Amygdala (tissue), 56 donors: ENCODE data around the gene EVC.
"Not testable (repeated sequence)": the region's sequence is repeated elsewhere in the genome, so short reads cannot be mapped to it uniquely, and the experiment has no call there.

Experiments used
- DNase-seq, 56 donors: peaks; one replicate each; lab custom pipeline; 2025; lab: John Stamatoyannopoulos, UW

The EVC gene

DNA sequence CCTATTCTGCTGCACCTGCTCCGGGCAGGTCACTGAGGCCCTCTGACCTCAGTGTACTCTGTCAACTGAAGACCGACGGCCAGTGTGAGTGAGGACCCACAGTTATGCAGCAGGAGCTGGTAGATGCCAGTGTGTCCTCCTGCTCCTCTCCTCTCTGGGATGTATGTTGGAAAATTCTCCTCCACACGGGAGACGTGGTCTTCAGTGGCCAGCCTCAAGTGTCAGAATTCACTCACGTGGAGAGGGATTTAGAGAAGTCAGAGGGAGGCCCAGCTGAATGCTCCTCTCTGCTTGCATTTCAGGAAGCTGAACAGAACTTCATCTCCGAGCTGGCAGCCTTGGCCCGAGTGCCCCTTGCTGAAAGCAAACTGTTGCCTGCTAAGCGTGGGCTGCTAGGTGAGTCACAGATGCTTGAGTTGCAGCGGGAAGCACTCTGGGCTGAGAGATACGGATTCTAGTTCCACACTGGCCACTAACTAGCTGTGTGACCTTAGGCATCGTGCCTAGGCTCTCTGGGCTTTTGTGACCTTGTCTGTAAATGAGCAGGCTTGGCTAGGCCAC is 98.3 kb downstream of the EVC start:
- DNase-seq = peak in 7 of 56 donors; percentile 6 to 35 (median 25)

DNA sequence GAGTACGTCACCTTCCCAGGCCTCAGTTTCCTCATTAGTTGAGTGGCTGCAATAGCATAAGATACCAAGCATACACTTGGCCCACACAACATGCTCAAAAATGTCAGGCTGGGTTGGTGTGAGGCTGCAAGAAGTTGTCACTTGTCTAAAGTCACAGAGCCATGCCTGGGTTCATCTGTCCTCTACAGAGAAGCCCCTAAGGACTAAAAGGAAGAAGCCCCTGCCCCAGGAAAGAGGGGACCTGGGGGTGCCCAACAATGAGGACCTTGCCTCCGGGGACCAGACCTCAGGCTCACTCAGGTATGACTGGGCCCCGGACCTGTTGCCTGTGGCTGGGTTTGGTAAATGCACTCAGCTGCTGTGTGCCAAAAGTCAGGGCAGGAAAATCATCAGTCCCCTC is 99.2 kb downstream of the EVC start:
- DNase-seq = no peak

DNA sequence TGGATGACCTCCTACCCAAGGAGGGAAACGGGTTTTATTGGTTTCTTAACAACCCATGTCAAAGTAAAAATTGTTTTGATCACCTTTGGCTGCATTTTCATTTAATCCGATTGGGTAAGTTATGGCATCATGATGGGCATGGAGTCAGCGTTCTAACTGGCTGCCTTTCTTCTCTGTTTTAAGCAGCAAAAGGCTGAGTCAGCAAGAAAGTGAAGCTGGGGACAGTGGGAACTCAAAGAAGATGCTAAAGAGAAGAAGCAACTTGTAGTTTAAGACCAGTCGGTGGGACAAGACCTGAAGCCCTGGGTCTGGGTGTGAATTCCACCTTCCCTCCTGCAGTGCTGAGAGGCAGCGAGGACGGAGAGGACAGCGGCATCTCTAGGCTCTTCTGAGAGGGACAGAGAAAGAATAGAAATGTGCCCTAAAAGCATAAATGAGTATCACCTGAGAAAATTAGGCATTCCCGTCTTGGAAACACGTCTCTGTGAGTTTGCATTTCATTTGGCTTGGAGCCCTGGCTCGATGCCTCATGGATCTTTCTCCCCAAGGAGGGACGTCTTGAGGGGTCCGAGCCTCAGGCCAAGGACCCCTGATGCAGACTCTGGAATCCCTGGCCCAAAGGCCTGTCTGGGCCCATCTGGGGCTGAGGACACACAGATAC is 99.9 kb downstream of the EVC start:
- DNase-seq = no peak

DNA sequence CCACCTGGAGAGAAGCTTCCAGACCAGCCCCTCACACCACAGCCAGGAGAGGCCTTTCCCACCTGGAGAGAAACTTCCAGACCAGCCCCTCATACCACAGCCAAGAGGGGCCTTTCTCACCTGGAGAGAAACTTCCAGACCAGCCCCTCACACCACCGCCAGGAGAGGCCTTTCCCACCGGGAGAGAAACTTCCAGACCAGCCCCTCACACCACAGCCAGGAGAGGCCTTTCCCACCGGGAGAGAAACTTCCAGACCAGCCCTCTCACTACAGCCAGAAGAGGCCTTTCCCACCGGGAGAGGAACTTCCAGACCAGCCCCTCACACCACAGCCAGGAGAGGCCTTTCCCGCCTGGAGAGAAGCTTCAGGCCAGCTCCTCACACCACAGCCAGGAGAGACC is 101.1 kb downstream of the EVC start:
- not testable (repeated sequence) for DNase-seq

DNA sequence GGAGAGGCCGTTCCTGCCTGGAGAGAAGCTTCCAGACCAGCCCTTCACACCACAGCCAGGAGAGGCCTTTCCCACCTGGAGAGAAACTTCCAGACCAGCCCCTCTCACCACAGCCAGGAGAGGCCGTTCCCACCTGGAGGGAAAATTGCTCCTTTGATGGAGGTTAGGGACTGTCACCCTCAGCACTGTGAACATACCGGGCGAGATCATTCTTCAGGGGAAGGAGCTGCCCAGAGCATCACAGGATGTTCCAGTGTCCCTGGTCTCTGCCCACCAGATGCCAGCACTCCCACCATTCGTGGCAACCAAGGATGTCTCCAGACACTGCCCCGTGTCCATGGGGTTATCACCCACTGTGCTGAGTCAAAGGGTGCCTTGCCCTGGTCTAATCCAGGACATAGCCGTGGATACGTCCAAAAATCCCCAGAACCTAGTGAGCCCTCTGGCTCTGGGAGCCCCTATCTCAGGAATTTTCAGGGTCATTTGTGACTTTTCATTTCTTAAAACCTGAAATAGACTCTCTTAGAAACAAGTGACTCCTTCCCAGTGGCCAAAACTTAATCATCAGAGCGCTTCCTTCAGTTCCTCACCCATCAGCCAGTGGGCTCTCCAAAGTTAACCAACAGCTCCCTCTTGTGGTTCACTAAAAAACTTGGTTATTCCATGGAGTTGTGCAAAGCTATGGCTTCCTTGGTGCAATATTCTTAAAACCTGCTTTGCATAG is 101.7 kb downstream of the EVC start:
- DNase-seq = peak in 11 of 56 donors; percentile 7 to 43 (median 17)

DNA sequence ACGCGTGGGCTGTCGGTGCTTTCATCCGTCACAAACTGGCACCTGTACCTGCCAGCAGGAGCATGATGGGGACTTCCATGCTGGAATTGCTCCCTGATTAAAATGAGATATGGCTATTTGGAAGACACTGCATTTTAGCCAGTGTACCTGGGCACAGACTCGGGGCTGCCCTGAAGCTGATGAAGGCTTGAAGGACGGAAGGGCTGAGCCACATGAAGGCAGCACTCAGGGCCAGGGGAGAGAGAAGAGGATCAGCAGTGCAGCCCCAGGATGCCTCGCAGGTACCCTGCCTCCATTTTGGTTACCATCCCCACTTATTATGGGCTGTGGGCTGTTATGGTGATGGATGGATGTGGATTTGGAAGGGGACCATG is 102.9 kb downstream of the EVC start:
- no peak for DNase-seq

DNA sequence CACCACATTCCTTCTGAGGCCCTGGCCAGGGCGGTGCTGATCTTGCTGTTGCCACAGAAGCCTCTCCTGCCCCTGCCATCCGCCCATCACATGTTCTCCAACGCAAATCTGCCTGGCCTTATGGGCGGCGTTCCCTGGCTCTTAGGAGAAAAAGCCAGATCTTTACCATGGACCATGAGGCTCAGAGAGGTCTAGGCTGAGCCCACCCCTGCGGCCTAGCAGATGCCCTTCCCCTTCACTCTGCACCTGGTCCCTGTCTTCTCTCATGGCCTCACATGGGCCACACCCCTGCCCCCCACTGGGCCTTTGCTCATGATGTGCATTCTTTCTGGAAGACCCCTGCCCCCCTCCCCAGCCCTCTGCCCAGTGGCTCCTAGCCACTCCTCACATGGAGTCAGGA is 103.4 kb downstream of the EVC start:
- DNase-seq = no peak

DNA sequence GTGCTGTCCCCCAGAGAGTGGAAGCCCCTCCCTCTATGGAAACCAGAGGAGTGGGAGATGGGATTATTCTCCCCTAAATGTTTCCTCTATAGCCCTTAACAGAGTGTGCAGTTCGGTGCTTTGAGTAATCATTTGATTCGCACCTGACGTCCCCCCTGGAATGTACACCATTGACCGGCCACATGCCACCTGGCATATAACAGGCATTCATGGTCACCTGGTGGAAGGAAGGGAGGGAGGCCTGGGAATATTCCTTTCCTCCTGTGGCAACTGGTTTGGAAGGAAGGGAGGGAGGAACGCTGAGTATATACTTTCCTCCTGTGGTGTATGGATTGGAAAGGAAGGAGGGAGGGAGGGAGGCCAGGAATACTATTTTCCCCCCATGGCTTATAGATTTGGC is 104.6 kb downstream of the EVC start:
- DNase-seq = no peak

DNA sequence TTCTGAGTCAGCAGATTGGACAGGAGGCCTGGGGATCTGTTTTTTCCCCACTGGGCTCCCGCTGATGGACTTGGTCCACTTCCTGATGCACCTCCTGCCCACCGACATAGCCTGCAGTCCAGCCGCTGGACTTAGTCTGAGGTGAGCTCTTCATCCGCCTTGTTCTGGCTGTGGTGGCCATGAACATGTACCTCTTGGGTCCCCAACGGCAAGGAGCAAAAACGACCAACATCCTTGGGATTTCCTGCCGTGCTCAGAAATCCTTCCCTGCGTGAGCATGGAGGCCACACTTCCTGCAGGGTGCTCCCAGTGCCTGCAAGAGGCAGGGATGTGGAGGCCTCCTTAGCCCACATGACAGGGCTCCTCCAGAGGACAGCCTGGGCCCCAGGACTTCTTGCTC is 105.1 kb downstream of the EVC start:
- no peak for DNase-seq

DNA sequence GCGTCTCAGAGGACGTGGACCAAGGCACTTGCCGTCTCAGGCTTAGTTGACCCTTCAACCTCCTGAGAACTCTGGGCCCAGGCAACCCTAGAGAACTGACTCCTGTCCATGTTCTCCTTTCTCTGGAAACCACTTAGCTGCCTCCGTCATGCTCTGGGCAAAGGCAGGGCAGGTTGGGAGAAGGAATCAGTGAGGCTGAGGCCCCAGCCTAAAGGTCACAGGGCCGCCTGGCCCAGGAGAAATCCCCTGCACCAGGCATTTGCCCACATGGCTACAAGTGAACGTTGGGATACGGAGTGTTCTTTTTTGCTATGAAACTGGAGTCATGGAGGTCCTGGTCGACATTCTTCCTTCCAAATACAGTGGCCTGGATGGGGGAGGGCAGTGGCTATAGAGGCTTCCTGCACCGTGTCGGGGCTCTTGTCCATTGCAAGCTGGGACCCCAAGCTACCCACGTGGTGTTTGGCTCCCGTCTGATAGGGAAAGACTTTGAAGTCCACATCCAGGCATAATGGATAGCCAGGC is 105.9 kb downstream of the EVC start:
- DNase-seq = no peak

DNA sequence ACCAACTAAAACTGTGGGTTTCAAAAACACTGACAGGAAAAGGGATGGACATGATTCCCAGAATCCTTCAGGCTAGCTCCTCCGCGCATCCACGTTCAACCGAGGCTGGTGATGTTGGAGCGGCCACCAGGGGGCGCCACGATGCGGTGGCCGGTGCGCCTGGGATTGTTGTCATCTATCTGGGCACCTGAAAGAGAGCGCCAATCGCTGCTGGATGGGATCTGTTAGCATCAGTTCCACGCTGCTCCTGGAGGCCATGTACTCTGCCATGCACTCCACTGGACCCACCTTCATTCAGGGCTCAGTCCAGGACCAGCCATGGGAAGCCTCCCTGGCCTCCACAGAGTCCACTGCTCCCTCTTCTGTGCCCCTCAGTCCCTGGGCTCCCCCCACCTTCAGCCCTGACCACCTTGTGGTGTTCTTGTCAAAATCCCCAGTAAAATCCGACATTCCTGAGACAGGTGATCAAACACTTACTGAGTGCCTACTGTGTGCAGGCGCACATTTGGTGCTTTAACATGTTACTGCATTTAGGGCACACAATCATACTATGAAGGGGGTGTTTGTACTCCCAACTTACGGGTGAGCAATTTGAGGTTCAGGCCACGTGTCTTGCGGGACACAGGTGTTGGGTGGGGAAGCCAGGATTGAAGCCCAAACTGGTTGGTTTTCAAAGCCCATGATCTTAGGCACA is 110.8 kb downstream of the EVC start:
- DNase-seq = peak in 7 of 56 donors; percentile 5 to 42 (median 17)

DNA sequence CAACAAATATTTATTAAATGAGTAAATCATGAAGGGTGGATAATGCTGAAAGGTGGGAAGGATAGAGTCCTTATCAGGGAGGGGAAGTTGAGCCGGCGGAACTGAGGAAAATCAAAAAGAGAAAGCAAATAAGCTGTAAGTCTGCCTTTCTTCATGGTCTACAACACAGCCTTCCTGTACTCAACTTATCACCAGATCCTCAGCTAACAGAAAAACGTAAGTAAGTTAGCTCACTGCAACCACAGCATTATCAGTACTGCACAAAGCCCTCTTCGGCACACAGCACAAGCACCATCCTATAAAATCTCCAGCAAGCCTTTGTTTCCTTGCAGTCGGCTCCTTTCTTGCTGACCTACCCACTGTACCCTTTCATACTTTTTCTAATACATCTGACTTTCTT is 111.6 kb downstream of the EVC start:
- no peak for DNase-seq

DNA sequence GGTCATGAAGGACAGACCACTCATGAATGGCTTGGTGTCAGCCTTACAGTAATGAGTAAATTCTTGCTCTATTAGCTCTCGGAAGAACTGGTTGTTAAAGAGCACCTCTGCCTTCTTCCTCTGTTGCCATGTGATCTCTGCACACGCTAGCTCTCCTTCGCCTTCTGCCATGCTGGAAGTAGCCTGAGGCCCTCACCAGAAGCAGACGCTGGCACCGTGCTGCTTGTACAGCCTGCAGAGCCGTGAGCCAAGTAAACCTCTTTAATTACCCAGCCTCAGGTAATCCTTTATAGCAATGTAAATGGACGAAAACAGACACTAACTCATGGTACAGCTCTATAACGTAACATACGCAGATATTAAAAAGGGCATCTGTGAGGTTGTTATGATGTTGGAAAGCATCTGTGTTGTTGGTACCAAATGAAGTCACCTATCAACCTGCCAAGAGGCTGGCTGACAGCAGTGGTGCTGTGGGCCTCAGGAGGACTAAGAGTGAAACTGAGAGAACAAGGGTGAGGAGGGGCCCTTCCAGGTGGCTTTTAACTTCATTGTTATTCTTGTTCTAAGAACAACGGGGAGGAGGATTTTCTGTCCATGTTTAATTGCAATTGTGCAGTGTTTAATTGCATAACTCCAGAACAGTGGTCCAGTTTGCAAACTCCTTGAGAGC is 112.7 kb downstream of the EVC start:
- no peak for DNase-seq

DNA sequence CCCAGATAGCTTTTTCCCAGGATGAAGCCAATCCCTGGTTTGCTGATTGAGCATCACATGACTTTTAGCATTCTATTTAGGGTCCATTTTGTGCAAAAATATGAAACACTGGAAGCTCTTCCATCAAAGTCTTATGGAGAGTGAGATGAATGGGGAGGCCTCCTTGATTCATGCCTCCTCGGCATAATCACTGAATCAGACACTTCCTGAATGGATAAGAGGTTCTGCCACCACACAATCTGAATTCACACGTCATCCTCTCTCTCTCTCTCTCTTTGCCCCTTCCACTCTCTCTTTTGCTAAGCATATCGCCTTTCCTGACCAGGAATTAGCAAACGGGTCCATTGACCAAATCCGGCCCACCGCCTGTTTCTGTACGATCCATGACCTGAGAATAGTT is 113.2 kb downstream of the EVC start:
- no peak for DNase-seq

DNA sequence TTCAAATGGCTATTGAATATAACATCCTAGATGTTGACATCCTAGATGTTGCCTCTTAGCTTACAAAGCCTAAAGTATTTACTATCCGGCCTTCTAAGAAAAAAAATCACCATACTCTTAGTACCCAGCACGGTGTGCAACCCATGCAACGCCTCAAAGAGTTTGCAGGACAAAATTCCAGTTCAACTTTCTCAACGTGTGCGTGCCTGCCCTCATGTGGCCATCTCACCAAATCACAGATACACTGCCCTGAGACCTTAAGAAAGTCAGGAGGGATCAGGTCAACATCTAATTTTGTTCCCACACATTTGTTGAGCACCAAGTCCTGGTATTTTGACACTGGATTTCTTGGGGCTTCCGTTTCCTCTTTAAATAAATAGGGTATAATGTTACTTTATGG is 113.6 kb downstream of the EVC start:
- DNase-seq = peak in 1 of 56 donors; percentile 10

DNA sequence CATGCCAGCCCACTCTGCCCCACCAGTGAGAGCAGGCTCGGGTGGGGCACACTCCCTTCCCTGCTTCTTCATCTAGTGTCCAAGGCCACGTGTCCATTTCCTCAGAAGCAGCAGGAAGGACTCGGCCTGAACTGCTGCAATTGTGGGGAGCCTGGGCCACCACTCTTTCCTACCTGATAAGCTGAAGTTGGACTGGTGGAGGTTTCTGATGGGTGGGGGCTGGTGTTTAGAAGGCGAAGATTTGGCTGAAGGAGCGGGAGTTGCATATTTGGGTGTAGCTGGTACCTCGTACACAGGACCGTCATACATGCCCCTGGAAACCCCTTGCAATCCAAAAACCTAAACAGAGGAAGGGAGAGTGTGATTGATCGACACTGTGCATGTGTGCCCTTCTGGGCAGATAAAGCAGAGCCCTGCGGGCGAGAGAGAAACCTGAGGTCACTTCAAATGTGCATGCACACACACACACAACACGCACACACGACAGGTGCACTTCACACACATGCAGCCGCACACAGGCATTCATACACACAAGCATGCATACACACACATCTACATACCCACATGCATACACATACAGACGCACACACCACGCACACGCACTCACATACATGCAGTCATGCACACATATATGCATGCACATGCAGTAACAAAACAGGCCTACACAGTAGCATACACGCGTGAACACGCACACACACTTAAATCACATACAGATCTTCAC is 114.5 kb downstream of the EVC start:
- no peak for DNase-seq

DNA sequence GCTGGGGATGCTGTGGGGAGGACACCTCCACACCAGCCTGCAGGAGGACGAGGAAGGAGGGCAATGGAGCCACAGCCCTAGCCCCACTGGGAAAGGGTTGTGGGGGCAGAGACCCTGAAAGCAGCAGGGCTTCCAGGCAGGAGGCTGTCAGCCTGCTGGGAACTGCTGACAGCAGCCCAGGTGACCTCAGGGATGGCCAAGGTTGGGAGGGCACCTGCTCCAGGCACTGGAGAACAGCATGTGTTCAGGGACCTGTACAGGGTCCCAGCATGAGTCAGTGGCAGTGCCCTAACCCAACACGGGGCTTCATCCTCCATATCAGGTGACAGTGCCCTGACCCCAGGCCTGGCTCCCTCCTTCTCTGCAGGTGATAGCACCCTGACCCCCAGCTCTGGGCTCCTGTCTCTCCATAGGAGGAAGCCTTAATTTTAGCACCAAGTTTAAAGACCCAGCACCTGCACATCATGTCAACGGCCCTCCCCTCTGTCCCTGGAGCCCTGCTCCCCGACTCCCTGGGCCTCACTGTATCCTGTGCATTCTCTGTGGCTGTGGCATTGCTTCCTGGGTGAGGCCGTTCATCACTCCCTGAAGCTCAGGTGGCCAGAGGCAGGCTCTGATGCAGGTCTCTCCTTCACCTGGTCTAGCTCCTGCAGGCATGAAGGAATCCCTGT is 115.6 kb downstream of the EVC start:
- no peak for DNase-seq

DNA sequence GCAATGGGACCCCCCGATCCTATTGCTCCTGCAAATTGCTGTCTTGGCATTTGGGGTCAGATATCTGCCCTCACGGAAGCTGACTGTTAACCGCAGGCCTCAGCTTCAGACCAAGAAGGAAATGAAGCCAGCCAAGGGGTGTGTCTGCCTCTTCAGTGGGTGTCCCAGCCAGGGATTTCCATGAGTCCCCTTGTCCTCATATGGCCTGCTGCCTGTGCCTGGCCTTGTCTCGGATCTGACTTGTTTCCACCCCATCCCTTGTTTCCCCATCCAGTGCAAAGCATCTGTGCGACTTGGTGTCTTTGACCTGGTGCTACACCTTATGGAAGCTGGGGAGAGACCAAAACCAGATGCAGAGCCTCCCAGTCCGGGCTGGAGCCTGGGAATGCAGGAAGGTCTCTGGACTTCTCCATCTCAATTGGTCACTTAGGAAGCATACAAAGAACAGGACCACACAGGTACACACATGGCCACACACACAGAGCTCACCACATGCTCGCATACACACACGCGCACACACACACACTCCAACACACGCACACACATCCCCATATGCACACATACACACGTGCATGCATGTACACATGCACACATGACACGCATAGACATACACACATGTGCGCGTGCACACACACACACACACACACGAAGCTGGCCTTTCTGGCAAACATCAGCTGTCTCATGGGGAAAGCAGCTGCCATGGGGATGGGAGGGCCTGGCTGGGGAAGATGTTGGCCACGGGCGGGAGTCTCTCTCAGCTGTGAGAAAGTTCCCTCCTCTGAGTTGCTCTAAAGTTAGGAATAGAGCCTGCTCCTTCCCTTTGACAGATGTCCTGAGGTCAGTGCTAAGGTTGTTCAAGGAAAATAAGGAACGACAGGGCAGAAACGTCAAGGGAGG is 116.4 kb downstream of the EVC start:
- DNase-seq = no peak
